Endothelial cell (in vitro differentiated cells): Measurements from ENCODE around the gene ATRNL1. TPM values are rescaled to one million over a fixed set of nuclear protein-coding genes. Genes with fewer than 3 reads are reported as not detected.

Experiments
- DNase-seq: peaks from one replicate; pipeline ENCODE4 v3.0.0; 2021; ENCODE audit warnings: low spot score
- H3K27ac Mint-ChIP-seq: one replicate; pipeline ENCODE4 v1.8.0; 2021; ENCODE audit warnings: mixed read lengths, inconsistent platforms; ENCODE audit not compliant: unreplicated experiment
- H3K27me3 Mint-ChIP-seq: one replicate; pipeline ENCODE4 v1.8.0; 2021; ENCODE audit warnings: mild to moderate bottlenecking, moderate library complexity, mixed read lengths, inconsistent platforms; ENCODE audit not compliant: unreplicated experiment
- H3K36me3 Mint-ChIP-seq: one replicate; pipeline ENCODE4 v1.8.0; 2021; ENCODE audit warnings: mild to moderate bottlenecking, low read depth, mixed read lengths, inconsistent platforms; ENCODE audit not compliant: unreplicated experiment
- H3K4me1 Mint-ChIP-seq: one replicate; pipeline ENCODE4 v1.8.0; 2021; ENCODE audit warnings: mild to moderate bottlenecking, mixed read lengths, inconsistent platforms; ENCODE audit not compliant: unreplicated experiment
- H3K4me3 Mint-ChIP-seq: one replicate; pipeline ENCODE4 v1.8.0; 2021; ENCODE audit warnings: mild to moderate bottlenecking, mixed read lengths, inconsistent platforms; ENCODE audit not compliant: unreplicated experiment
- H3K9me3 Mint-ChIP-seq: one replicate; pipeline ENCODE4 v1.8.0; 2021; ENCODE audit warnings: mixed read lengths, inconsistent platforms; ENCODE audit not compliant: unreplicated experiment
- total RNA-seq: library from RNA; stranded (reverse); fragmentation: NEBNext Ultra II Directional; extraction: Animal tissue kit (Norgen Biotek cat#: 25700); gene quantifications from one replicate; pipeline ENCODE4 v1.2.1, GENCODE V29; 2021; ENCODE audit not compliant: unreplicated experiment
- TF ChIP-seq, protein P1 (sequence below): fragments of 200-600 bp; sonication (generic); IDR thresholded peaks from one replicate; pipeline ENCODE4 v1.5.0; 2021; ENCODE audit warnings: antibody characterized with exemption; ENCODE audit not compliant: unreplicated experiment

ATRNL1 gene
- total RNA-seq, 1 donor from 2014 or later = 32.5 TPM

DNA sequence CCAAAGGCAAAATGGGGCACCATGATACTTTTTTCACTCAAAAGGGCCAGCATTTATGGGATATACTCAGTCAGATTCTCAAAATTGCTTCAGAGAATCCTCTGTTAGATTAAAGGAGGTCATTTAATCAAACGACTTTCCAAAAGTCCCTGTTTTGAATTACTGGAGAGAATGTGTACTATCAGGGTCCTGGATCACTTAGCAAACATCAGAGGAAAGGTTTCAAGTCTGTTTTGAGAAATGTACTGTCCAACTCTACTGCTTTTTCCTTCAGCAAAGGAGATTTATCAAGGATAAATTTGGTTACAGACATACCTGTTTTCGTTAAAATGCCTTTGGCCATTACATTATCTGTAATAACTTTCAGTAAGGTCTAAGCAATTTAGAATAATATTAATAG is 838.9 kb downstream of the ATRNL1 start:
- no peaks in the 10 kb centered on the region for H3K36me3 Mint-ChIP-seq
- TF ChIP-seq, protein P1, sequence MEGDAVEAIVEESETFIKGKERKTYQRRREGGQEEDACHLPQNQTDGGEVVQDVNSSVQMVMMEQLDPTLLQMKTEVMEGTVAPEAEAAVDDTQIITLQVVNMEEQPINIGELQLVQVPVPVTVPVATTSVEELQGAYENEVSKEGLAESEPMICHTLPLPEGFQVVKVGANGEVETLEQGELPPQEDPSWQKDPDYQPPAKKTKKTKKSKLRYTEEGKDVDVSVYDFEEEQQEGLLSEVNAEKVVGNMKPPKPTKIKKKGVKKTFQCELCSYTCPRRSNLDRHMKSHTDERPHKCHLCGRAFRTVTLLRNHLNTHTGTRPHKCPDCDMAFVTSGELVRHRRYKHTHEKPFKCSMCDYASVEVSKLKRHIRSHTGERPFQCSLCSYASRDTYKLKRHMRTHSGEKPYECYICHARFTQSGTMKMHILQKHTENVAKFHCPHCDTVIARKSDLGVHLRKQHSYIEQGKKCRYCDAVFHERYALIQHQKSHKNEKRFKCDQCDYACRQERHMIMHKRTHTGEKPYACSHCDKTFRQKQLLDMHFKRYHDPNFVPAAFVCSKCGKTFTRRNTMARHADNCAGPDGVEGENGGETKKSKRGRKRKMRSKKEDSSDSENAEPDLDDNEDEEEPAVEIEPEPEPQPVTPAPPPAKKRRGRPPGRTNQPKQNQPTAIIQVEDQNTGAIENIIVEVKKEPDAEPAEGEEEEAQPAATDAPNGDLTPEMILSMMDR = no peak
- no peaks in the 10 kb centered on the region for H3K9me3 Mint-ChIP-seq
- no peaks in the 10 kb centered on the region for H3K27me3 Mint-ChIP-seq
- no peak for DNase-seq
- H3K4me3 Mint-ChIP-seq = no peak overlapping the region
- no peak overlapping the region for H3K27ac Mint-ChIP-seq
- no peaks in the 10 kb centered on the region for H3K4me1 Mint-ChIP-seq

DNA sequence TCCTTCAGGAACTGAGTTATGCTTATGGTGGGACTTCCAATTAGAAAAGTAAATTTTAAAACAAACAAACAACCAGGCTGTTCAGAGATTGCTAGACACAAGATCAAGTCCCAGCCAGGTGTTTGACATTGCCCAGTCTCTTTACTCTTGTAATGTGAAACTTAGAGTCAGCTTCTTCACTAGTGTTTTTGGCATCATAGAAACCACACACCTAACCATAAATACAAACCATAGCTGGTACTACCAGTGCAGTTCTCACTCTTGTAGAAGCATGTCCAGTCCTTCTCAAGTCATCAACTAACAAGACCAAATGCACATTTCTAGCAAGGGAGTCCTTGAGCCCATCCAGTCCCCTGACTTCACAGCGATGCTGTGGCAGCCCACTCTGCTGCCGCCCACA is 839.9 kb downstream of the ATRNL1 start:
- no peaks in the 10 kb centered on the region for H3K4me1 Mint-ChIP-seq
- no peak for DNase-seq
- no peak overlapping the region for H3K4me3 Mint-ChIP-seq
- TF ChIP-seq, protein P1 = no peak
- no peaks in the 10 kb centered on the region for H3K9me3 Mint-ChIP-seq
- no peaks in the 10 kb centered on the region for H3K36me3 Mint-ChIP-seq
- no peak overlapping the region for H3K27ac Mint-ChIP-seq
- no peaks in the 10 kb centered on the region for H3K27me3 Mint-ChIP-seq

DNA sequence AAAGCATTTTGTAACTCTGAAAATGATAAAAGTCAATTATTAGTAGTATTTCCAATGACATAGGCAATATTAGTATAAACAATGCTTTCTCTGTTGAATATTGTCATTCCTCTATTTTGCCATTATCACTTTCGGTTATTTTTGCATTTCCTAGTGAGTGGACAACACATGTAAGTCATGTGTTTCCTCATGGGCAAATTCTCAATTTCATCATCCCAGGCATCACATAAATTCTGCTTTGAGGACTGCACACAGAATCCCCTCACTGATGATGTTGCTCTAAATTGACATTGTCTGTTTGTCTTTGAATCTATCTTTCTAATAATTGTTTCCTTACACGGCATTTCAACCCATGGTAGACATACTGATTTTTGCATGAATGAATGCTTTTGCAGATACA is 842.6 kb downstream of the ATRNL1 start:
- no peak overlapping the region for H3K4me3 Mint-ChIP-seq
- no peaks in the 10 kb centered on the region for H3K36me3 Mint-ChIP-seq
- no peaks in the 10 kb centered on the region for H3K27me3 Mint-ChIP-seq
- H3K27ac Mint-ChIP-seq = no peak overlapping the region
- no peak for DNase-seq
- TF ChIP-seq, protein P1 = no peak
- no peaks in the 10 kb centered on the region for H3K4me1 Mint-ChIP-seq
- no peaks in the 10 kb centered on the region for H3K9me3 Mint-ChIP-seq

DNA sequence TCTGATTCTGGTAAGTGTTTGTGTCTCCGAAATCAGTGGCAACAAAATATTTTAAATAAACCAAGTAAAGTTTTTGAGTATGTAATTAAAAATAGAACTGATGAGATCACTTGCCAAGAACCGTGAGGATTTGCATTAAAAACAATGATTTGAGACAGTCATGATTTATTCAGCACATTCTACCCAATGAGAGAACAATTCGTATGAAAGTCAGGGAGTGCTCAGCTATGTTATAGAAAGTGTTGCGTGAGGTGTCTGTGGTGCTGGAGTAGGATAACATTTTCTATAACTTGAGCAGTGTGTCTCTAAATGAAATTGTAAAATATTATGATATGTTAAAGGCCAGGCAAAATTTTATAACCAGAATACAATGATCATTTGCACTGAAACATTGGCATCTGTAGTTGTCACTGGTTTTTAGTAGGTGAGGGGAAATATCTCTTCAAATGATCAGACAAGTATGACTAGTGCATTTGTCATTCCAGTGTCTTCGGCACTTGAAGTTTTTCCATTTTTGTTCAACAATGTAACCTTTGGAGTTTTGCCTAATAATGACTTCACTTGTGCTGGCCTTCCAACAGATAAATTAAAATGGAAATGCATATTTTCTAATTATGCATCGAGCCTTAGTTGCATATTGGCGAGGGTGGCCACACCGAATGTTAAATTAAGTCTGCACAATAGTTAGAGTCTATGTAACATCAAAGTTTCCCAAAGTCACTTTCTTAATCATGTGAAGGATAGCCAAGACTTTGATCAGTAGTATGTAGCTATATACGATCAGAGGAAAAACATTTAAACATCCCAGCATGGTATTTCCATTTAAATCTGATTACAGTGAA is 844.0 kb downstream of the ATRNL1 start:
- no peak overlapping the region for H3K27ac Mint-ChIP-seq
- H3K27me3 Mint-ChIP-seq = no peaks in the 10 kb centered on the region
- H3K36me3 Mint-ChIP-seq = no peaks in the 10 kb centered on the region
- no peak overlapping the region for H3K4me3 Mint-ChIP-seq
- TF ChIP-seq, protein P1 = no peak
- no peak for DNase-seq
- peaks cover 2% of the 10 kb centered on the region for H3K4me1 Mint-ChIP-seq
- no peaks in the 10 kb centered on the region for H3K9me3 Mint-ChIP-seq

DNA sequence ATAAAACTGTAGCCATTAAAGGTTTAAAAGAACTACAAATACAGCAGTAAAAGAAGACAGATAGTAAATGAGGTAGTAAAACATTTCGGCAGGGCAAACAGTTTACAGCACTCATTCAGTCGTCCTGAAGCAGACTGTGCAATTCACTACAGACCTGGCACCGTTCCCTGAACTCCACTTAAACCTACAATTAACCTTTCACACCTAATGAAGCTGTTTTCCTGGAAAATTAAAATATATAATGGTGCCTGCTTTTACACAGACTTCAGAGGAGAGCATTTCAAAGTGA is 844.5 kb downstream of the ATRNL1 start:
- TF ChIP-seq, protein P1 = no peak
- no peak for DNase-seq
- H3K9me3 Mint-ChIP-seq = no peaks in the 10 kb centered on the region
- H3K4me1 Mint-ChIP-seq = peaks cover 5% of the 10 kb centered on the region
- no peak overlapping the region for H3K27ac Mint-ChIP-seq
- H3K27me3 Mint-ChIP-seq = no peaks in the 10 kb centered on the region
- H3K36me3 Mint-ChIP-seq = no peaks in the 10 kb centered on the region
- H3K4me3 Mint-ChIP-seq = no peak overlapping the region
